Mammary microvascular endothelial cell (primary cell): ENCODE measurements around the gene CHAF1B. TPM values are rescaled to one million over a fixed set of nuclear protein-coding genes. Genes with fewer than 3 reads are reported as not detected.

Experiments used
- total RNA-seq: library from RNA; depleted of rRNA; stranded (reverse); fragments of >200 nt; gene quantifications from 2 replicates; pipeline ENCODE4 v1.2.3, GENCODE V29; 2015

CHAF1B gene
- 8.5 and 9.0 TPM in 2 replicates for total RNA-seq

DNA sequence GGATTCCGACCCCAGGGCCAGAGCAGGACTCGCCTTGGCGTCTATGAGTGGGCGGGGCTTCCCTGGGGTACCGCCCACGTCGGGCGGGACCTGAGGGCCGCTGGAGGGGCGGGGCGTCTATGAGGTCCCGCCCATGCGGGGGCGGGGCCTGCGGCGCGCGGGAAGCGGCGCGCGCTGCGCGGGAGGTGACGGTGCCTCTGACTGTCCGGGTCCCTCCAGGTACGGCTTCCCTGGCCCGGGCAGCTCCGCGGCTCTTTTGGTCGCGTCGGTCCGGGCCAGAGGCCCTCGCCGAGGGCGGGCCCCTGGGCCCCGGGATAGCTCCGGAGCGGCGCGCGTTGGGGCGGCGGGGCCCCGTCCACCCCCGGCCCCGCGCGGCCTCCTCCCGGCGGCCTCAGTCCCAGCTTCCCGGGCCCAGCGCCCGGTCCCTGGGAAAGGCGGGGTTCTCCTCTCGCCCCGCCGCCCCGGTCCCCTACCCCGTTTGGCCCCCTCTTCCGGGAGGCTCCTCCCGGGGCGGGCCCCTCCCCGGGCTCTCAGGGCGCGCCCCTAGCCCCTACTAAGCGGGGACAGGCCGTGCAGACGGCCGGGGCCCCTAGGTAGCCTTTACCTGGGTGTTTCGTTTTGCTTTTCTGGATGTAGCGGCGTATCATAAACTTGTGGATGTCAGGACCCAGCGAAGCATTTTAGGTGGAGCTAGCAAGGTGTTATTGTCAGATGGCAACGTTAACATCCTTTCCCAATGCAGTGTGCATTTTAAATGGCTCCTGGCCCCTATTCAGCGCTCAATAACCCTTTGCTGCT is at the start of gene CHAF1B:
TSS of gene CHAF1B (plus strand) at position 160 of the 798 bp plus-strand sequence. CDS start 745 bp downstream, outside the sequence.

Other genes with a start within 250 kb of the CHAF1B start
- 7.0 and 8.8 TPM in 2 replicates for gene DOP1B, start 228.6 kb upstream of the CHAF1B start, total RNA-seq
- 13.3 and 14.0 TPM in 2 replicates for gene MORC3, start 65.2 kb upstream of the CHAF1B start, total RNA-seq
- gene CLDN14, start 94.7 kb downstream of the CHAF1B start, total RNA-seq: 1.9 and 2.7 TPM in 2 replicates